Measurements from ENCODE around the gene CMTM3.

CMTM3 gene

GRCh38 chr16:66658860-66659190 is 54.3 kb downstream of the CMTM3 start:
- no peak for TF ChIP-seq ZNF202 (tag by site-specific recombination; IDR thresholded peaks at IDR 0.05; ENCODE audit: borderline replicate concordance)
- TF ChIP-seq ZNF174 (tag by site-specific recombination; IDR thresholded peaks at IDR 0.05): no peak
- TF ChIP-seq ZNF664 (tag by site-specific recombination; IDR thresholded peaks at IDR 0.05): no peak
- TF ChIP-seq ZNF768 (tag by site-specific recombination; IDR thresholded peaks at IDR 0.05): no peak
- TF ChIP-seq ZNF510 (tag by site-specific recombination; IDR thresholded peaks at IDR 0.05; ENCODE audit: insufficient replicate concordance): no peak
- TF ChIP-seq ZNF791 (tag by site-specific recombination; IDR thresholded peaks at IDR 0.05): no peak
- Histone ChIP-seq H3K9me3 (ENCODE audit: control insufficient read depth, insufficient read depth, low read depth, low read length) (no peaks in the 10 kb centered on the region), H3K4me3 (ENCODE audit: low read depth, low read length) (no peak overlapping the region), H3K27ac (ENCODE audit: extremely low read depth, low read depth, low read length) (no peak overlapping the region), H3K36me3 (ENCODE audit: control insufficient read depth in 2 of 2, insufficient read depth in 1 of 2, low read length in 2 of 2) (no peaks in the 10 kb centered on the region; a peak in 1 of 3 replicates), H3K4me1 (ENCODE audit: control insufficient read depth, insufficient read depth, low read length) (peaks cover 18% of the 10 kb centered on the region)
- POLR2A ChIA-PET: no interaction called here
- CTCF ChIA-PET: interaction anchor here (0.6 to 5.9 kb wide), 5 partner anchors 7 to 253 kb away, joined by 3 to 86 read pairs (median 3); no protein-coding TSS in a partner anchor

GRCh38 chr16:66660422-66661209 is 56.1 kb downstream of the CMTM3 start:
- H3K4me1 ChIP-seq (ENCODE audit: control insufficient read depth, insufficient read depth, low read length): peaks cover 18% of the 10 kb centered on the region
- H3K4me3 ChIP-seq (ENCODE audit: low read depth, low read length): no peak overlapping the region
- ChIA-PET CTCF (interaction anchor here (0.5 to 5.9 kb wide), 17 partner anchors 9 to 344 kb away, joined by 3 to 86 read pairs (median 3); partner anchors contain the start of genes CMTM4 and DYNC1LI2), POLR2A (interaction anchor here (1.4 to 1.5 kb wide), 2 partner anchors 10 to 35 kb away, joined by 9 to 10 read pairs; no protein-coding TSS in a partner anchor)
- H3K27ac ChIP-seq (ENCODE audit: extremely low read depth, low read depth, low read length): no peak overlapping the region
- no peaks in the 10 kb centered on the region; a peak in 1 of 3 replicates for H3K36me3 ChIP-seq (ENCODE audit: control insufficient read depth in 2 of 2, insufficient read depth in 1 of 2, low read length in 2 of 2)
- no peaks in the 10 kb centered on the region for H3K9me3 ChIP-seq (ENCODE audit: control insufficient read depth, insufficient read depth, low read depth, low read length)
- TF ChIP-seq SETDB1 (IDR thresholded peaks at IDR 0.05; ENCODE audit: insufficient read length, low read length) (no peak), ZNF561 (tag by site-specific recombination; IDR thresholded peaks at IDR 0.05; ENCODE audit: borderline replicate concordance) (peak; percentile 35; the same call in 1 of the 2 replicates), ZEB2 (tag by site-specific recombination; IDR thresholded peaks at IDR 0.05) (peak; percentile 41; the same call in 1 of the 2 replicates), KLF10 (tag by site-specific recombination; IDR thresholded peaks at IDR 0.05) (no peak), ZSCAN16 (tag by site-specific recombination; IDR thresholded peaks at IDR 0.05) (no peak), ZBTB11 (tag by site-specific recombination; conservative IDR thresholded peaks at IDR 0.05; ENCODE audit: low read depth) (no peak), ZFHX2 (tag by site-specific recombination; conservative IDR thresholded peaks at IDR 0.05) (no peak), ZNF174 (tag by site-specific recombination; IDR thresholded peaks at IDR 0.05) (0 out of 2 replicates have a peak, but pooled peaks have one; percentile 32), ZNF311 (tag by site-specific recombination; IDR thresholded peaks at IDR 0.05; ENCODE audit: borderline replicate concordance) (no peak), PRDM1 (tag by site-specific recombination; IDR thresholded peaks at IDR 0.05) (0 out of 2 replicates have a peak, but pooled peaks have one; percentile 35), ZNF239 (tag by site-specific recombination; IDR thresholded peaks at IDR 0.05) (no peak), ZXDB (tag by site-specific recombination; IDR thresholded peaks at IDR 0.05) (peak; percentile 37), ZNF544 (tag by site-specific recombination; IDR thresholded peaks at IDR 0.05) (no peak), ZNF654 (tag by site-specific recombination; IDR thresholded peaks at IDR 0.05; ENCODE audit: low read depth) (no peak), BCL11A (tag by site-specific recombination; IDR thresholded peaks at IDR 0.05; ENCODE audit: low read depth) (no peak), ZNF600 (tag by site-specific recombination; IDR thresholded peaks at IDR 0.05) (peak; percentile 95), PATZ1 (tag by site-specific recombination; IDR thresholded peaks at IDR 0.05) (0 out of 2 replicates have a peak, but pooled peaks have one; percentile 17), ZNF548 (tag by site-specific recombination; IDR thresholded peaks at IDR 0.05) (no peak), FEZF1 (tag by site-specific recombination; IDR thresholded peaks at IDR 0.05) (peak; percentile 72), ZNF660 (tag by site-specific recombination; IDR thresholded peaks at IDR 0.05) (peak; percentile 60; the same call in 1 of the 2 replicates), SCRT2 (tag by site-specific recombination; IDR thresholded peaks at IDR 0.05) (peak; percentile 44), ZBTB8A (tag by site-specific recombination; IDR thresholded peaks at IDR 0.05) (peak; percentile 42), ZNF19 (tag by site-specific recombination; IDR thresholded peaks at IDR 0.05; ENCODE audit: low read depth) (no peak), ZNF747 (tag by site-specific recombination; IDR thresholded peaks at IDR 0.05) (no peak), ZNF416 (tag by site-specific recombination; IDR thresholded peaks at IDR 0.05) (no peak)

All from HEK293 (cell line).